ENCODE measurements around the gene RILP. TPM values are rescaled to one million over a fixed set of nuclear protein-coding genes. Genes with fewer than 3 reads are reported as not detected.

RILP gene
- total RNA-seq, 4 donors from 2014 or later: 24.6 to 94.8 (median 46.5) TPM

GRCh38 chr17:1638624-1639300, 10.9 kb downstream of the RILP start:
- TF ChIP-seq CTCF (IDR thresholded peaks at IDR 0.05; ENCODE audit: low read depth): no peak

- TF ChIP-seq CTCF (IDR thresholded peaks at IDR 0.05; ENCODE audit: low read depth): no peak
Measured at GRCh38 chr17:1638171-1638590, 11.5 kb downstream of the RILP start.

- TF ChIP-seq CTCF (IDR thresholded peaks at IDR 0.05; ENCODE audit: low read depth): no peak
Measured at GRCh38 chr17:1636732-1637285, 12.9 kb downstream of the RILP start.

GRCh38 chr17:1635675-1636465, 13.8 kb downstream of the RILP start:
- no peak for TF ChIP-seq CTCF (IDR thresholded peaks at IDR 0.05; ENCODE audit: low read depth)

GRCh38 chr17:1634841-1635650, 14.6 kb downstream of the RILP start:
- TF ChIP-seq CTCF (IDR thresholded peaks at IDR 0.05; ENCODE audit: low read depth): no peak

- TF ChIP-seq CTCF (IDR thresholded peaks at IDR 0.05; ENCODE audit: low read depth): no peak
Measured at GRCh38 chr17:1630662-1631061, 19.0 kb downstream of the RILP start.

Measured in subcutaneous adipose tissue (tissue), 4 donors.